Stimulated activated CD4-positive, alpha-beta T cell treated with anti-CD3 and anti-CD28 coated beads, Interleukin-12 subunit alpha, Interleukin-12 subunit beta, amount 100 ng/mL, for 24 hours (primary cell): Measurements from ENCODE around the gene ATOH8.

Source experiments
- DNase-seq, 2 experiments: peaks; one replicate each; pipeline ENCODE4 v3.0.0-alpha.2; 2020; ENCODE audit warnings: low read depth in 2 of 2

The ATOH8 gene

DNA sequence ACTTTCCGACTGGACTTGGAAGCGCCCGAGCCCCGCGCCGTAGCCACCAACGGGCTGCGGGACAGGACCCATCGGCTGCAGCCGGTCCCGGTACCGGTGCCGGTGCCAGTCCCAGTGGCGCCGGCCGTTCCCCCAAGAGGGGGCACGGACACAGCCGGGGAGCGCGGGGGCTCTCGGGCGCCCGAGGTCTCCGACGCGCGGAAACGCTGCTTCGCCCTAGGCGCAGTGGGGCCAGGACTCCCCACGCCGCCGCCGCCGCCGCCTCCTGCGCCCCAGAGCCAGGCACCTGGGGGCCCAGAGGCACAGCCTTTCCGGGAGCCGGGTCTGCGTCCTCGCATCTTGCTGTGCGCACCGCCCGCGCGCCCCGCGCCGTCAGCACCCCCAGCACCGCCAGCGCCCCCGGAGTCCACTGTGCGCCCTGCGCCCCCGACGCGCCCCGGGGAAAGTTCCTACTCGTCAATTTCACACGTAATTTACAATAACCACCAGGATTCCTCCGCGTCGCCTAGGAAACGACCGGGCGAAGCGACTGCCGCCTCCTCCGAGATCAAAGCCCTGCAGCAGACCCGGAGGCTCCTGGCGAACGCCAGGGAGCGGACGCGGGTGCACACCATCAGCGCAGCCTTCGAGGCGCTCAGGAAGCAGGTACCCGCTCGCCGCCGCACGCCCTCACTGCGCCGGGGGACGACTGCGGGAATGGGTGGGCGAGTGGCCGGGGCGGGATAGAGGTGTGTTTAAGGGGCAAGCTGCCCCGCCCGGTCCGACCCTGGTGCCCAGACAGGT is 713 bp downstream of the ATOH8 start:
- DNase-seq = peak in 1 of 2 experiments; percentile 33

DNA sequence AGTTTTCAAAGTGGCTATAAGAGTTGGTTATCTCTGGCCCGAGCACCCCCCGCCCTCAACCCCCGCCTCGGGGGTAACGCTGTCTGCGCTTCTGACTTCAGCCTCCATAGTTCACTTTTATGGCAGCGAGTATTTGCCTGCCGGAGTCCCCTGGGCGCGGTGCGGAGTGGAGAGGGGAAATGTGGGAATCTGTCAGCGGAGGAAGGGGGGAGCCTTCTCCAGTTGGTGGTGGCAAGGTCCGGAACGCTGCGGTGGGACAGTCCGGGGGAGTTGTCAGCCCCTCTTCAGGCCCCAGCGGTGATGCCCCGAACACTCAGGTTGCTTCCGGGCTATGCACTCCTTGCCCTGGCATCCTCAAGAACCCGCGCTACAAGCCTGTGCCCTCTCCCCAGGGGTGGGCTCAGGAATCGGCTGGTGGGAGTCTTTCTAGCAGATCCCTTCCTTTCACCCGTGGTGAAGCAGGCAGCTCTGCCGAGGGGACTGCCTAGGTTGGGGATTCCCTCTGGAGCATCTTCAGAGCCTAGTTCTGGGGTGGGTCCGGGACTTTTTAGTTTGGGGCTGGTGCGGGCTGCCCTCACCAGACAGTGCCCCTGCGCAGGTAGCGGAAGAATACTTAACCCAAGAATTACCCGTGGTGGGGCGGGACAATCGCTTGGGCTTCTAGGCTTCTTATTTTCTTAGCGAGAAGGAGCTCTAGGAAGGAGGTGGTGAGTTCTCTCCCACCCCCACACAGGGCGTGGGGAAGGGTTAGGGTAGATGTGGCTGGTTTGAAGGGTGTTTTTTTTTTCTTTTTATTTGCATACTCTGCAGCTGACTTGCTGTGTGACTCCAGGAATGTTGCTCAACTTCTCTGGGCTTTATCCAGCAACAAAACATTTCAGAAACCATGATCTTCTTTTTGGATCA is 1.6 kb downstream of the ATOH8 start:
- no peak for DNase-seq

DNA sequence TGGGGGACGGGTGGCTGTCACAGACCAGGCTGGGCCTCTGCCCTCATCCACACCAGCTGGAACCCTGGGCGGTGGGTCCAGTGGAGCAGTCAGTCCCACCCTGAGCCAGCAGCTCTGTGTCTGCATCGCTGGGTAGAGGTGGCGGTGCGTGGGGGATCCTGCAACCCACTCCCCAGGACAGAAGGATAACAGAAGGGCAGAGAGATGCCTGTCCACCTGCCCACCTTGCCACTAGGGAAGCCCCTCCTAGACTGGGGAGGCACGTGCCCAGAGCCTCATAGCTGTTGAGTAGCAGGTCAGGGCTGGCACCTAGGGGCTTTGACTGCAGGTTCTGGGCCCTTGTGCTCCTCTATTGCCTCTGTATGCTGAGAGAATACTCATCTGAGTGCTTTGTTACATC is 2.4 kb downstream of the ATOH8 start:
- no peak for DNase-seq

DNA sequence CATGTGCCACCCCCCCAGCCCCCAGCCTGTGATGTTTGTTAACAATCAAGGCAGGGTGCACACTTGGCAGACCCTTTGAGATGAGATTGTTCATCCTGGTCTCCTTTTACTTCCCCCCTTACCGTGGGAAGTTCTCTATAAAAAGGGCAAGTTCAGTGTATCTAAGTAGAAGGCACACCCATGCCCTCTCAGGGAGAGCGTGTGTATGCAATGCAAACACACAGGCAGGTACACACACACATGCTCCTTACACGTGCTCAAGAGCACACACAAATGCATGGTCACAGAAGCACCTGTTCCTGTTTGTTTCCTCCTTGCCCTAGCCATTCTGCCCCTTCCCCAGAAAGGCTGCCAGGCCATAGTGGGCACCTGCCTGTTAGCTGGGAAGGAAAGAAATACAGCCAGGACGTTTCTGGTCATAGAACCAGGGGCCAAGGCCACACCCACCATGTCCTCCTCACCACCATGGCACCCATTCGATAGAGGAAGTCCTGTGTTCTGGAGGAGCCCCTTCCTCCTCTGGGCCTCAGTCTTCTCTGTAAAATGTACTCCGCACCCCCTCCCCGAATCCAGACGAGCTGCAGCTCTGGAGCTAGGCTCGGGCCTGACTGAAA is 3.1 kb downstream of the ATOH8 start:
- no peak for DNase-seq

DNA sequence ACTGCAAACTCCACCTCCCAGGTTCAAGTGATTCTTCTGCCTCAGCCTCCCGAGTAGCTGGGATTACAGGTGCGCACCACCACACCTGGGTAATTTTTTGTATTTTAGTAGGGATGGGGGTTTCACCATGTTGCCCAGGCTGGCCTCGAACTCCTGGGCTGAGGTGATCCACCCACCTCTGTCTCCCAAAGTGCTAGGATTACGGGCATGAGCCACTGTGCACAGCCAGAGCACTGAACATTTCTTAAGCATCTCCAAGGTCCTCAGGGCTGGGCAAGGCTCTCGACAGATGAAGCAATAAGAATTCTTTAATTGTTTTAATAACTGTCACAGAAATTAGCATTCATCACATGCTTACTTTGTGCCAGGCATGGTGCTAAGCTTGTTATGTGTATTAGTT is 4.1 kb downstream of the ATOH8 start:
- no peak for DNase-seq

DNA sequence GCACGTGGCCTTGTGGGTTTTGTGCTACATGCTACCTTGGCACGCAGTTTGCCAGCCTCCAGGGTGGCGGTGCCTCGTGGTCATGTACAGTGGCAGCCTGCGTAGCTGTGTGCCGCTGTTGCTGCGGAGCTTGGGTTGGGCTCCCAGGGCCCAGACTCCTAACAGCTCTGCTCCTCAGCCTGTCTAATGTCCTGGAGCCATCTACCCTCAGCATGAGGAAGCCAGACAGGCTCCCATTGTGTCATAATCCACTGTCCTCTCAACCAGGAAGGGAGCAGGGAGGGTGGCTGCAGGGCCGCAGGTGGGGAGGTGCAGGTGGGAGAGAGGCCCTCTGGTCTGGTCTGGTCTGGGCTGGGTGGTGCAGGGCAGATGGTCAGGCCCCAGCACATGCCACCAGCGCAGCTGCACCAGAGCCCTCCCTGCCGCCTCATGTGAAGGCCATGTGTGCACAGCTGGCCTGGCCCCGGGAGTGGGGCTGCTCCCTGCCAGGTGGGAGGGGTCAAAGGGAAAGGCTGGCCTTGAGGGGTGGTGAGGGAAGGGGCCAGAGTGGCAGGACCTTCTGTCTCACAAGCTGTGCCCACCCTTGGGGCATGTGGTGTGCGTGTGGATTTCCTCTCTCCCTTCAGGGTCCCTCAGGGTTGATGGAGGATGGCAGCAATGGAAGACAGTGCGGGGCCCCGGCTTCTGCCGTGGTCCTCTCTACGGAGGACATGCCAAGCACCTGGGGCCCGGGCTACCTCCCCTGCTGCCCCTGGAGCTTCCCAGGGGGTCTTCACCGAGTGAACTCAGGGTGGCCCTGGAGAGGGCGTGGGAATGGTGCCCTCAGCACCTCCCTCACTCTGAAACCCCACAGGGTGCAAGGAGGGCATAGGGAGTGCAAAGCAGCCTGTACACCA is 4.8 kb downstream of the ATOH8 start:
- no peak for DNase-seq

DNA sequence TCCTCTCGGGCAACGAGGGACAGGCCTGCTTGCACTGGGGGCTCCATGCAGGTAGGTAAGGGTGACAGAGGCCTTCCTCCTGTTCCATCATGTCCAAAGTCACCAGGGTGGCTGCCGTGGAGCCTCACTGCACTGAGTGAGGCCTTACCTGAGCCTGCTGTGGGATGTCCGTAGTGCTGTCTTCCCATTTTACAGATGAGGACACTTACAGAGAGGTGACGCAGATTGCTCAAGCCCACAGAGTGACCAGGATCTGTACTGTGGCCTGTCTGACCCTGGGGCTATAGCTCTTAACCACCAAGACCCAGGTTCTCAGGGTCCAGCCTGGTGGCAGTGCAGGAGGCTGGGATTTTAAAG is 5.4 kb downstream of the ATOH8 start:
- DNase-seq = no peak

DNA sequence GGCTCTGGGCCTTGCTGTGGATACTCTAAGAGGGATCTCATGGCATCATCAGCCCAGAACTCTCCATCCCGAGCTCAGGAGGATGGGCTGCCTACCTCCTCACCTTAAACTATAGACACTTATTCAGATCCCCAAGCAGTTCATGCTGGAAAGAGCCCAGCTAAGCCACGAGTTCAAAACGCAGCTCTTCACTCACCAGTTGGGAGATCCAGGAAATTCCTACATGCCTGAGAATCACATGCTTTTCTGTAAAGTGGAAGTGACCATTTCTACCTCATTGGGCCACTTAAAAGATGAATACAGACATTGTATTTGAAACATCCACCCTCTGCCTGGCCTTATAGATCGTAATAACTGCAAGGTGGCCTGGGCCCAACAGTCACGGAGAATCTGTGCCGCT is 6.6 kb downstream of the ATOH8 start:
- no peak for DNase-seq

DNA sequence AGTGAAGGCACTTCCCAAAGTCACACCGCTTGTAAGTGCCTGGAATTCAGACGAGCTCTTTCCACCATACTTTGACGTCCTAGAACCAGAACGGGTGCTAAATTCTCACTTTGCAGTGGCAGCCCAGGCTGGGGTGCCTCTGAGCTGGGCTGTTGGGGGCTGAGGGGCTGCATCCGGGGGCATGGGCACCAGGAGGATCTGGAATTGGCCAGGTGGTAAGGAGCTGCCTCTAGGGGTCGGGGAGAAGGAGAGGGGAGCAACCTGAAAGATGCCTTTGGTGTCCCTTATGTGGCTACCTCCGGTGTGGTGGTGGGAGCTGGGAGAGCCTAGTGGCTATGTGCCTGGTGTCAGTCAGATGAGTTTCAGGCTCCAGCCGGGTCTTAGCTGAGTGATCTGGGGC is 7.1 kb downstream of the ATOH8 start:
- no peak for DNase-seq

DNA sequence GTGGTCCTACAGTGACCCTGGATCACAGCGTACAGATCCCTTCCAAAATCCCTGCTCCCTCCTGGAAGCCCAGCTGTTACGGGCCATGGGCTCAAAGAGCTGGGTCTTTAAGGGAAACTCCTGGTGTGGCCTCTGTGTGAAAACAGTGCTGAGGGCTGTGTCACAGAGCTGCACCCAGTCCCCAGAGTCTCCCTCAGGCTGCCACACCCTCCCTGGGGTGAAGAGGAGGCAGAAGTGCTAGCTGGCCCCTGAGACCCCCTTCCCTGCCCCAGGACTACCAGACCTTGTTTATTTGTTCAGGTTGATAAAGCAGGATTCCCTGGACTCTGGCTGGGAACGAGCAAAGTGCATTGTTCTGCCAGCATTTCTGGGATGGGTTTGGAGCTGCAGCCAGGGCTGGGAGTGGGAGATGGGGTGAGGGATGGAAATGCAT is 7.7 kb downstream of the ATOH8 start:
- no peak for DNase-seq

DNA sequence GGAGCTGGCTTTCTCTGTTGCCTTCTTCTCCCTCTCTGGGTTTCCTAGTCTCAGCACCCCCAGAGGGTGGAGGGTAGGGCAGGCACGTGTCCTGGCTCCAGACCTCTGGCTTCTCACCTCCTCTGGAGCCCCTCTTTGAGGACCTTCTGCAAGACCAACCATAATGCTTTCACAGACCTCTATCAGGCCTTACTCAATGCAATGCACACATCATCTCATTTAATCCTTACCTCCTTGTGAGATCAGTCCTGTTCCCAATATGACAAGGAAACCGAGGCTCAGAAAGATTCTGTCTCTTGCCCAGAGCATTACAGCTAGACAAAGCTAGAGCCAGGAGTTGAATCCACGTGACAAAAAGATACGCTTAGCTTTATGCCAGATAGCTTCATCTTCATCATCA is 8.2 kb downstream of the ATOH8 start:
- no peak for DNase-seq

DNA sequence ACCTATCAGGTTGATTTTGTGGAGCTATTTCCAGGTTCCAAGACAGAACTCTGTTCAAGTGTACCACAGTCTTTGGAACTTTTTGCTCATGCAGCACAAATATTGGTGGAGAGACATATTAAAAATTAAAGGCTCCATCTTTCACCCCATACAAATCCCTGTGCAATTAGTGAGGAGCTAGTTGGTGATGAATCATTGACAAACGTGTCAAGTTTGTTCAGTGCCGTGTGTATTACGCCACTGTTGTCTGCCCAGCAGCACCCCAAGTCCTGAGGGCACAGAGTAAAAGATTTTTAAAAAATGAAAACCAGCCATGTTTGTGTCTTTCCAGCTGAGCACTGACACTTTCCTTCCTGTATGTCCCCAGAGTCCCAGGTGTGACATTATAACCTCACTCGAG is 9.3 kb downstream of the ATOH8 start:
- no peak for DNase-seq

DNA sequence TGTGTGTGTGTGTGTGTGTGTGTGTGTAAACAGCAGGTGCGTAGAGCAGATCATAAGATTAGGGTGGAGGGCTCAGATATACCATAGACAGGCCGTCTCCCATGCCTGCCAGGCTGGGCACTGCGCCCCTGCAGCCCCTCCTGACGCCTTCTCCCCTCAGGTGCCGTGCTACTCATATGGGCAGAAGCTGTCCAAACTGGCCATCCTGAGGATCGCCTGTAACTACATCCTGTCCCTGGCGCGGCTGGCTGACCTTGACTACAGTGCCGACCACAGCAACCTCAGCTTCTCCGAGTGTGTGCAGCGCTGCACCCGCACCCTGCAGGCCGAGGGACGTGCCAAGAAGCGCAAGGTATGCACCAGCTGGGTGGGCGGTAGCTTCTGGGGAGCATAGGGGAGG is 10.0 kb downstream of the ATOH8 start:
- no peak for DNase-seq

DNA sequence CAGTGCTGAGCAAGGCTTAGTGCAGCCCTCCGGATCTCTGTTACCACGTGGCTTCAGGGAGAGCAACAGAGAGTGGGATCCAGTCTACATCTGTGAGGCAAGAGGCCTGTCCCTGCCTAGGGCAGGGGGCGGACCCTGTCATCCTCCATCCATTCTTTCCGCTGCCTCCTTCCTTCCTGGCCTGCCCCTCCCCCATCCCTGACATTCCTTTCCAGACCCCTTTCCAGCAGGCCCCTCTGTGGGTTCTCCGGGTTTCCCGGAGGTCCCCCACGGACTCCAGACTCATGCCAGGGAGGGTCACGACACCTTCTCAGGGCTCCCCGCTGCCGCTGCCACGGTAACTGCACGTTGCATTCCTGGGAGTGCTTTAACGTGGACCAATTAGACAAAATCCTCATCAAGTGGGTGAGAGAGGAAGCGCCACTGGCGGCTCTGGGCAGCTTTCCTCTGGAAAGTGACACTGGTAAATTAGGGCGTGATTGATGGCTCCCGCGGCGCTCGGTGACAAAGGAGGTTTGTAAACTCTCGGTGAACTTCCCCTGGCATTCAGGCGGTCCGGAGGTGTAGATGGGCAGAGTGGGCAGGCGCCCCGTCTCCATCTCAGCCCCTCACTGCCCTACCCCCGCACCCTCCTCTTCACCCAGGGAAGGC is 11.4 kb downstream of the ATOH8 start:
- no peak for DNase-seq

DNA sequence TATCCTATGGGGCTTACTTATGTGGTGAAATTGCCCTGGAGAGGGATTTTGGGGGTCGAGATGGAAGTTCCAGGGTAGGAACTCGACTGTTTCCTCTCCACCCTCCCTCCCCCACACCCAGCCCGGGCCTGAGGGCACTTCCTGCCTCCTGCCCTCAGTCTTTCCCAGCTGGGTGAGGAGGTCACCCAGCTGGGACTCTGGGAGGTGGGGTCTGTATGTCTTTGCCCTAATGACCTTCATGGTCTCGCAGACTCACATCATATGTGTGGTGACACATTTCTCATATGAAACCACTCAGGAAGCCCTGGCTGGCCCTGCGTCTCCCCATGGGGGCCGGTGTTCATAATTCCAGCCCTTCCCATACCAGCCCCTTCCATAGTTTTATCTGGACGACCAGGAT is 12.4 kb downstream of the ATOH8 start:
- DNase-seq = no peak

DNA sequence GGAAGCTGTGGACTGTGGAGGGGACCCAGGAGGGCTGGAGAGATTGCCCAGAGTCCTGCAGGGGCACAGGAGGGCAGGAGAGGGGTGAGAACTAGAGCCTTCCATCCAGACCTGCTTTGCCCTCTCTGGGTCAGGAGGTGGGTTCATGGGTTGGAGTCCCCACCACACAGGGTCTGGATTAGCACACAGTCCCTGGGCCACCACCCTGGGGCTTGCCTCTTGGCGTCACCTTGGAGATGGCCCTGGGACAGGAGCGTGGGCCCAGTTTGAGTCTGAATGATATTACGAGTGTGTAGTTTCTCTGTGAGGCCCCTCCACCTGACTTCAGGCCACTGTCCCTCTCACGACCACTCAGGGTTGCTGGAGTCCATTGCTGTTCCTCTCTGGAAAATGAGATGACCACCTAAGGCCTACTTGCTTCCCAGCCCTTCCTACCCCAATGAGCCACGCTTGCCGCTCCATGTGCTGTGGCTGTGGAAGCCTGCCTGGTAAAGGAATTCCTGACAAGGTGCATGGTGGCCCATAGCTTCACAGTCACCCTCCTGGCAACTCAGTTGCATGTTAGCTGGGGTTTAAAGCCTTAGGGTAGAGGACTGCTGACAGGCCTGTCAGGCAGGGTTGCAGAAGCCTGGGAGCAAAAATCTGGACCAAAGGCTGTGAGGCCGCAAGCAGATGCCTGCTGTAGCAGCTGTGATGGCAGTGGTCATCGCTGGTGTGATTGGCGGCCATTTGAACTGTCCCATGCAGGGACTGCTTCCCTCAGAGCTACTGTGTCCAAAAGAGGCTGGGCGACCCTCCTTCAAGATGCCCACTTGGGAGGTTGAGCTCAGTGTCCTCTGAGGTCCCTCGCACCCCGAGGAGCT is 14.2 kb downstream of the ATOH8 start:
- DNase-seq = no peak

DNA sequence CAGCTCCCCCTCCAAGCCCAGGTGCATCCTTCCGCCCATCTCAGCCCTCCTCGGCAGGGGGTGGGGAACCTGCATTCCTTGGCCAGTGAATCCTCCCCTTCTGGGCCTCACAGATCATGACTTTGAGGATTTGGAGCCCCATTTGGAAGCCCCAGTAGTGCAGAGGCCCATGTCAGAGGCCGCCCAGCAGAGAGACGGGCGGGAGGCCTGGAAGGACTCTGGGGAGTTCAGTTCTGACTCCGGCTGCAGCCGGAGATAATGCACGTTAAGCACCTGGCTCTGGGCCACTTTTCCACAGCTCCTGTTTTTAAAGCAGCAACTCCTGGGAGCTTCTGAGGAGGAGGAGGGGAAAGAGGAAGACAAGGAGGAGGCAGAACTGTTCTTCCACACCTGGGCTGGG is 14.9 kb downstream of the ATOH8 start:
- no peak for DNase-seq

DNA sequence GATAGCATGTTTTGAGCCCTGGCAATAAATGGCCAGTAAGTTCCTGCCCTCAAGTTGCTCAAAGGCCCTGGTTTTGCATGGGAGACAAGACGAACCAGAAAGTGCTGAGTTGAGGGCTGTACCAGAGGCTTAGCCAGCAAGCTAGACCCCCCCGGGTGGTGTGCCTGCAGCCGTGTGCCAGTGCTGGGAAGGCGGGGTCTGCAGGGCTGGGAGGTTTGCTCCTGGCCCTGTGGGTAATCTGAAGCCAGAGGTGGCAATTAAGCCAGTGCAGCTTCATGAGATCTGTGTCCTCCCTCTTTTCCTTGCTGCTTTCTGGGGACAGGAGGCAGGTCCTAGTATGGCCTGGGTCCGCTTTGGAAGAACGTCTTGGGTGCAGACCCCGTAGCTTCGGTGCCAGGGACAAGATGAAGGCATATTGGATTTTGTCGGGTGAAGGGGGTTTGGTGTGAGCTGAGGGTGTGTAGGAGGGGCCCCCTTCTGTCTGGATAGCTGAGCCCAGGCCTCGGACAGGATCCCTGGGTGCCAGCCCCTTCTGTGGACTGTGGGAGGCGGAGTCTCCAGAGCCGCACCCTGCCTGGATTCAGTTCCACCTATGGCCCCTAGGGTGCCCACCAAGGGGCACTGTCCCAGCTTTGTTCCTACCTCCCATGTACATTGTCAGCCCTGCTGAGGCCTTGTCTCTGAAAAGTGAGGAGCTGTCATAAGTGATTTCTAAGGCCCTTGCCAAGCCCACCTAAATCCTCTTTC is 15.6 kb downstream of the ATOH8 start:
- DNase-seq = no peak

DNA sequence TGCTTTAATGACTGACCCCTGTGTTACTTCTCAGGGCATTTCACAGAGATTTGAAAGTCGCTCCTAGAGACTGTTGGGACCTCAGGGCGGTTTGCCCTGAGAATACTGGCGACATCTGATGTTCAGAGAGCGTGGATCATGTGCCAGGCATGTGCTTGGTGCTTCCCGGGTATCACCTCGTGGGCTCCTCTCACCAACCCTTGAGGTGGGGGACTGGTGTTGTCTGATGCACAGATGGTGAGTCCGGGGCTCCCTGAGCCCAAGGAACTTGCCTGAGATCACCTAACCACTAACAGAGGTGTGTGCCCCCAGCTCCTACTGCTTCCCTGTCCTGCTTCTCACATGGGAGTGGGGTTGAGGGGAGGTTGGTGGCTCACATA is 16.2 kb downstream of the ATOH8 start:
- no peak for DNase-seq

DNA sequence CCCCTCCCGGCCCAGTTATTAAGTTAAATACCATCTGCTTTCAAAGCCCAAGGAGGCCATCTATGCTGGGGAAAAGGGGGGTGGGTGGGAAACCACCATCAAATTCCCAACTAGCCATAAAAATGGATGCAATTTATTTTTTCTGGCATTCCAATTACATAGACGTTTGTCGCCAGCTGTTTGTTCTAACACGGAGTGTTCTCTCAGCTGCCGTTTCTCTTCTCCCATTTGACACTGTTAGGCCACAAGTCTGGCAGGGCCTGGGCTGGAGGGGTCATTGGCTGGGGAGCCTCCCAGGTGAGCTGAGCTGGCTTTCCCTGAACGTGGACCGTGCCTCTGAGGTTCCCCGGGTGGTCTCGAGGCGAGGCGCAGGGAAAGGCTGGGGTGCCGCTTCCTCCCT is 16.6 kb downstream of the ATOH8 start:
- no peak for DNase-seq
